NOMO-1 treated with dmso at 0.1 percent for 144 hours (cell line): ENCODE data around the gene MPV17L2.

Experiments
- DNase-seq: peaks from one replicate; lab custom pipeline; 2025; ENCODE audit not compliant: unreplicated experiment; lab: John Stamatoyannopoulos, UW

Gene MPV17L2

GRCh38 chr19:18214779-18215433 lies 21.9 kb downstream of the MPV17L2 start:
- DNase-seq: no peak

DNA sequence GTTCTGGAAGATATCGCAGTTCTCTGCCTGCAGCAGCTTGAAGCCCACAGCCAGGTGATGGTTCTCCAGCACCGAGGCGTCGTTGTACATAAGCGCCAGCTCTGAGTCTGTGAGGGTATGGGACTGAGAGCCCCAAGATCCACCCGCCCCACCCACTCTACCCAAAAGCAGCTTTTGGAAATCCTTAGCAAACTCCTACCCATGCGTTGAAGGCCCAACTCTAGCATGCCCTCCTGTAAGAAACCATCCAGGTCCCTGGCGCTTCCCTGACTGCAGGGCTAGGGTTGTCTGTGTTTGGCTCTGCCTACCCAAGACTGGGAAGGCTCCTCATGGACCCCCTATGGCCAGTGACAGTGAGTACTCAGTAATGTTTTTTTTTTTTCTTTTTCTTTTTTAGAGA lies 23.8 kb downstream of the MPV17L2 start:
- no peak for DNase-seq

DNA sequence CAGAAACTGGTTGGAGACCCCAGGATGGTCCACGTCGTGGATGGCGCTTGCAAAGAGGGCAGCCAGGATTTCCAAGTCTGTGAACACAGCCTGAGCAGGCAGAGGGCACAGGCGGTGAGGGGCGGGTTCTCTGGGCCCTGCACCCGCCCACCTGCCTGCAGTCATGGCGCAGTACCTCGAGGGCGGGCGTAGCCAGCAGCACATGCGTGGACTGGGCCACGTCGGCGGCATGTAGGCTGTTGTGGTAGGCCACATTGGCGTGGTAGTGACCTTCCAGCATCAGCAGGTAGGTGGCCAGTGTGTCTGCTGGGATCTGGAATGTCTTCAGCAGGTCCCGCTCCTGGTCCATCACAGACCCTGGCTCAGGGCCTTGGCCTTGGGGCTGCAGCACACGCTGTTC lies 25.1 kb downstream of the MPV17L2 start:
- DNase-seq: no peak

- no peak for DNase-seq
Measured at GRCh38 chr19:18218600-18218999, 25.6 kb downstream of the MPV17L2 start.

- no peak for DNase-seq
Measured at GRCh38 chr19:18219911-18220631, 27.1 kb downstream of the MPV17L2 start.

DNA sequence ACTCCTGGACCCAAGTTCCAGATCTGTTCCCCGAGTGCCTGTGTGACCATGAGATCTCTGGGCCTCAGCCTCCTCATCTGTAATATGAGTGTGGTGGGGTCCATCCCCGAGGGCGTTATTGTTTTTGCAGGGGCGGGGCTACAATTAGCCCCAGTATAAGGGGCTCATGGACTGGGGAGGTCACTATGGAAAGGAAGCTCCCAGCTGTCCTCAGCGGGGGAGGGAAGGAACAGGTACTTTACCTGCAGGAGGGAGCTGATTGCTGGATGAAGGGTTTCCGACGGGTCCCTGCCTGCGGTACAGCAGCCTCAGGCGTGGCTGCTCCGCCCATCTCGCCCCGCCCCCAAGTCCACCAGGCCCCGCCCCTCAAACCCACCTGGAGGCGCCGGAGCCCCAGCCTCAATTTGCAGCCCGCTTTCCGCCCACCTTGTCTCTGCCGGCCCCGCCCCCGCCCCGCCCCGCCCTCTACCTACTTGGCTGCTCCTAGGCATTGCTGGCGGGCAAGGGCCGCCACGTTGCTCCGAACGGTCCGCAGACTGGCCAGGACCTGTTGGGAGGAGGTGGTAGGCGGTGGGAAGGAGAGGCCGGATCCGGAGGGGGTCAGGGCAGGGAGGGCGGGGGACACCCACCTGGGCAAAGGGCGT lies 27.7 kb downstream of the MPV17L2 start:
- no peak for DNase-seq

DNA sequence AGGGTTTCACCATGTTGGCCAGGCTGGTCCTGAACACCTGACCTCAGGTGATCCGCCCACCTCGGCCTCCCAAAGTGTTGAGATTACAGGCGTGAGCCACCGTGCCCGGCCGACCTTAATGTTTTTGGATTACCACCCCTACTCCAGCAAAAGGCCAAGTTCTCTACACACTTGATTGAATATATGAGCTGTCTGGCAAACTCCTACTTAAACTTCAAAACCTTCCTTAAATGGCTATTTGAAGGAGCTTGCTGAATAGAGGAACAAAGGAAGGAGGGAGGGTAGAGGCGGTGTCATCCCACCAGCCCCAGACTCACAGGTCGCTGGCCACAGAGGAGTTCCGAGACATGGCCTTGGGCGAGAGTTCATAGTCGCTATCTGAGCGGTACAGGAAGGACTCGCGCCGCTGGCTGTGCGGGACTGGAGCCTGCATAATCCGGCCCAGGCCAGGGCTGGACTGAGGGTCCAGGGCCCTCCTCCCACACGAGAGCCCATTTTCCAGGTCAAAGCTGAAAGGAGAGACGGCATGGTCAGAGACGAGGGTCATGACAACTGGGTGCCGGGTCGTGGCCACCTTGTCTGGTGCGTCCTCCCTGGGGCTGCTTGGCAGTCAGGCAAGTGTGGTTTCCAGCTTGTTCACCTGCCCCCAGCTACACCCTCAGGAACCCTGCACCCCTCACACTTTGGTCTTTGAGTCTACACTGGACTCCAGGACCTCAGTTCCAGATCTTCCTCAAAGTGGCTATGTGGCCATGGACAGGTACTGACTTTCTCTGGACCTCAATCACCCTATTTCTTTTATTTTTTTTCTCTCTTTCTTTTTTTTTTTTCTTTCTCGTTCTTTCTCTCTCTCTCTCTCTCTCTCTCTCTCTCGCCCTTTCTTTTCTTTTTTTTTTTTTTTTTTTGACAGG lies 29.1 kb downstream of the MPV17L2 start:
- DNase-seq: no peak

DNA sequence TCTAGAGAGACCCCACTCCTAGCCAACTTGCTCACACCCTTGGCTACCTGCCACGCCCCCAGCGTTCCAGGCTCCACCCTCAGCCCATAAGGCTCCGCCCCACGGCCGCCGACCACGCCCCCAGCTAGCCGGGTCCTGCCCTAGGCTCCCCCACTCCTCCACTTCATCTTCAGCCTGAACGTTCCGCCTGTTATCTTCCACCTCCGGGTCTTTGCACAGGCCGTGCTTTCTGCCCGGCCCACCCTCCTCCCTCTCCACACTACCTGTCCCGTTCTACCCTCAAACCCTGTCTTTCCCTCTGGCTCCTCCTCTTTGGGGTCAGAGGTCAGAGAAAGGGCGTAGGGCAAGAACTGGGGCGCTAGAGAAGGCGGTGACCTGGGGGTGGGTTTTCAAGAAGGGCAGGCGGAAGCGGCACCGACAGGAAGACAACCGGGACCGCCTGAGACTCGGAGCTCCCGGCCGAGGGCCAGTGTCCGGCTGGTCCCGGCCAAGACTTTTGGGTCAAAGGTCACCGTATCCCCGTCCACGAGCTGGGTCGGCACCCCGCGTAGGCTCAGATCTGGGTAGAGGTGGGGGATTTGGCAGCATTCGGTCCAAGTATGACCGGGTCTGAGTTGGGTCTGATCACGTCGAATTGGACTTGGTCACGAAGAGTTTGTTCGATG lies 31.0 kb downstream of the MPV17L2 start:
- DNase-seq: peak; percentile 64

- DNase-seq: peak; percentile 94
Measured at GRCh38 chr19:18224525-18225354, 31.7 kb downstream of the MPV17L2 start.

DNA sequence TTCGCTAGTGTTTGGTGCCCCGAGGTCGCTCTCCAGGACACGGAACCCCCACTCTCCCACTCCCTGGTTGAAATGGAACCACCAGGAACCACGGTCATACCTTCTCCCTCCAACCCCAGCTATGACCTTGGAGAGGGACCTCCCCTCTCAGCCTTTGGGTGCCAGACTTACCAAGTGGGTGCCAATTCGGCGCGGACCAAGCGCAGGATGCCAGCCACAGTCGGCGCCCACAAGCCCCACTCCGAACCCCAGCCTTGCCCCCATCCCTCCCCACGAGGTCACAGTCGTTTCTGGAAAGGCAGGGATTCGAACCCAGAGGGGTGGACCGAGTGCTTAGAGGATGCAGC lies 32.3 kb downstream of the MPV17L2 start:
- DNase-seq: no peak

DNA sequence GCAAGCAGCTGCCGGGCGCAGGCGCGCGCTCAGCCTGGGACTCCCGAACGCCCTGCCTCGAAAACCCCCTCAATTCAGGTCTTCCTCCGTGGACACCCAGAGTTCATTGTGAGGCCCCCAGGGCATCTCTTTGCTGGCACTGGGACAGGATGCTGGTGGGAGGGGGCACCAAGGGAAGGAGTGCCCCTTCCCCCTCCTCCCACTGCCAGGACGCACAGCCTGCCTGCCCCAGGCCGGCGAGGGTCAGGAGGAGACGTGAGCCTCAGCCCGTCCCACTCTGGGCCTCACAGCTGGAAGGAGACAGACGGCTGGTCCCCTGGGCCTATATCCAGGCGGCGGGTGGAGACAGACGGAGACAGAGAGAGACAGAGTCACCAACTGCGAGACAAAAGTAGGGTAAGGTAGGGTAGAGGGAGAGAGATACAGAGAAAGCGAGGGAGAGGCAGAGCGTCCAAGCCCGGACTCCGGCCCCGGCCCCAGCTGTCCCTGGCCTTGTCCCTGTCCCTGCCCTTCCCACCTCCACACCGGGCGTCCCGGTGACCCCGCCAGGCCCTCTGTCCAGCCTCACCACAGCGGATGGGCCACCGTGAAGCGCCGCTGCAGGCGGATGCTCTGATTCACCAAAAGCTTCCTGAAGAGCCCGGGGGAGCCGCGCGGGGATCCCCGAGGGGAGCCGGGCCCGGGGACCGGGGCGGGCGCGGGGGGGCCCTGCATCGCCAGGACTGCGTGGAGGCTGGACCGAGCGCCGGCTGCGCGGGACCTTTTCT lies 32.9 kb downstream of the MPV17L2 start, which contains the start of gene PDE4C:
Gene PDE4C (minus strand): TSS at position 737 of the 767 bp plus-strand sequence. CDS start 23 bp downstream, at position 714.
- no peak for DNase-seq

- DNase-seq: no peak
Measured at GRCh38 chr19:18226956-18227780, 34.1 kb downstream of the MPV17L2 start.

- DNase-seq: no peak
Measured at GRCh38 chr19:18227781-18228271, 34.8 kb downstream of the MPV17L2 start.

DNA sequence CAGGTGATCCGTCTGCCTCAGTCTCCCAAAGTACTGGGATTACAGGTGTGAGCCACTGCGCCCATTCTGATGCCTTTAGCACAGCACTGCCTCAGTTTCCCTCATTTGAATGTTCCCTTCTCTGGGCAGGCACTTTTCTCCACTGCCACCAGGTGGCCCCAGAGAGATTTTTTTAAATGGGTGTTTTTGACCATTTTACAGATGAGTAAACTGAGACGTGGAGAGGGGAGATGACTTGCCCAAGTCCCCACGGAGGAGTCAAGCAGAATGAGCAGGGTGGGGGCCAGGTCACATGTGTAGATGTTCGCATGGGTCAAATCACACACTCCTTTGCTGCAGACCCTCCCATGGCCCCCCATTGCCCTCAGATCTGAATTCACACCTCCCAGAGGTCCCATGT lies 36.5 kb downstream of the MPV17L2 start:
- DNase-seq: no peak

DNA sequence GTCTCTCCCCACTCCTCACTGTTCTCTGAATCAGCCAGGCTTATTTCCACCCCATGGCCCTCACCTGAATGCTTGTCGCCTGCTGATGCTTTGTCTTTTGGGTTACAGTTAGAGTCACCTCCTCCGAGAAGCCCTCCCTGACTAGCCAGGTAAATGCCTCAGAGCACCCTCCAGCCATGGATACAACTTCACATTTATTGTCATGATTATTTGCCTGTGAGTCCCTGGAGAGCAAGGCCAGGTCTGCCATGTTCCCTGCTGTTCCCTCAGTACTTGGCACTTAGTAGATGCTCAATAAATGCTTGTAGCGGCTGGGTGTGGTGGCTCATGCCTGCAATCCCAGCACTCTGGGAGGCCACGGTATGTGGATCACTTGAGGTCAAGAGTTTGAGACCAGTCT lies 36.9 kb downstream of the MPV17L2 start:
- DNase-seq: no peak

GRCh38 chr19:18230941-18231734 lies 38.1 kb downstream of the MPV17L2 start:
- DNase-seq: no peak

GRCh38 chr19:18231775-18232174 lies 38.8 kb downstream of the MPV17L2 start:
- DNase-seq: no peak
